Upper lobe of left lung (tissue), 4 donors: ENCODE measurements around the gene DYRK3.

ENCODE experiments used
- EP300 ChIP-seq, 4 donors: sonication (generic); formaldehyde crosslinking; IDR thresholded peaks; one replicate each; pipeline ENCODE4 v1.5.1; 2017; ENCODE audit warnings: antibody characterized with exemption in 4 of 4, control low read depth in 2 of 4
- POLR2A ChIP-seq, 4 donors: fragments of 450-650 bp; IDR thresholded peaks; one replicate each; pipeline ENCODE4 v1.5.1; 2016 to 2017; ENCODE audit warnings: antibody characterized with exemption in 4 of 4, mild to moderate bottlenecking in 2 of 4
- POLR2AphosphoS5 ChIP-seq, 2 donors: sonication (generic); formaldehyde crosslinking; IDR thresholded peaks; one replicate each; pipeline ENCODE4 v1.5.1; 2017; ENCODE audit warnings: antibody characterized with exemption in 2 of 2
- TF ChIP-seq, protein P1 (sequence below), 6 experiments: fragments of 450-650 bp in 4 of 6; fragments of 200-600 bp in 2 of 6; sonication (generic) in 2 of 6; IDR thresholded peaks; one replicate each; pipeline ENCODE4 v1.5.1; 2016 to 2019; ENCODE audit warnings: antibody characterized with exemption in 6 of 6

DNA sequence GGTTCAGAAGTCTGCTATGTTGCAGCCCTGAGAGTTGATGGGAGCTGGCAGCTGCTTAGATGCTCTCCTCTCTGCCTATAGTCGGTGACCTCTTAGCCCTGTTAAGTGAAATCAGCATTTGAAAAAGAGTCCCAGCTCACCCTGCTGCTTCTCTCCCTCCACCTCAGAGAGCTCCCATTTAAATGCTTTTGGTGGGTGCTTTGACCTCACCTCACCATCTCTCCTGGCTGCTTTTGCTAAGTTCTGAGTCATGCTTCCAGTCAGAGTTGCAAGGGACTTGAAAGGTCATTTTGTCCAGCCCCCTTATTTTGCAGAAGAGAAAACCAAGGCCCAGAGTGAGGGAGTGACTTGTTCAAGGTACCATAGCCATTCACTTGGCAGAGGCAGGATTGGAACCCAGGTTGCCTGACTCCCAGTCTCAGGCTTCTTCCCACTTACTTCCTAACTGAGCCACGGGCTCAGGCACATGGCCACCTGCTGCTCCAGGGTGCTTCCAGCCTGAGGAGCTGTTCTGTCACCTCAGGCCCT lies 52.6 kb downstream of the DYRK3 start:
- TF ChIP-seq, protein P1, sequence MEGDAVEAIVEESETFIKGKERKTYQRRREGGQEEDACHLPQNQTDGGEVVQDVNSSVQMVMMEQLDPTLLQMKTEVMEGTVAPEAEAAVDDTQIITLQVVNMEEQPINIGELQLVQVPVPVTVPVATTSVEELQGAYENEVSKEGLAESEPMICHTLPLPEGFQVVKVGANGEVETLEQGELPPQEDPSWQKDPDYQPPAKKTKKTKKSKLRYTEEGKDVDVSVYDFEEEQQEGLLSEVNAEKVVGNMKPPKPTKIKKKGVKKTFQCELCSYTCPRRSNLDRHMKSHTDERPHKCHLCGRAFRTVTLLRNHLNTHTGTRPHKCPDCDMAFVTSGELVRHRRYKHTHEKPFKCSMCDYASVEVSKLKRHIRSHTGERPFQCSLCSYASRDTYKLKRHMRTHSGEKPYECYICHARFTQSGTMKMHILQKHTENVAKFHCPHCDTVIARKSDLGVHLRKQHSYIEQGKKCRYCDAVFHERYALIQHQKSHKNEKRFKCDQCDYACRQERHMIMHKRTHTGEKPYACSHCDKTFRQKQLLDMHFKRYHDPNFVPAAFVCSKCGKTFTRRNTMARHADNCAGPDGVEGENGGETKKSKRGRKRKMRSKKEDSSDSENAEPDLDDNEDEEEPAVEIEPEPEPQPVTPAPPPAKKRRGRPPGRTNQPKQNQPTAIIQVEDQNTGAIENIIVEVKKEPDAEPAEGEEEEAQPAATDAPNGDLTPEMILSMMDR (IDR thresholded peaks at IDR 0.05), result no peak
- TF ChIP-seq EP300 (IDR thresholded peaks at IDR 0.05), result no peak
- no peak for TF ChIP-seq POLR2AphosphoS5 (IDR thresholded peaks at IDR 0.05)
- TF ChIP-seq POLR2A (IDR thresholded peaks at IDR 0.05), result no peak
